Measurements from ENCODE around the gene GAA.

Gene GAA

DNA sequence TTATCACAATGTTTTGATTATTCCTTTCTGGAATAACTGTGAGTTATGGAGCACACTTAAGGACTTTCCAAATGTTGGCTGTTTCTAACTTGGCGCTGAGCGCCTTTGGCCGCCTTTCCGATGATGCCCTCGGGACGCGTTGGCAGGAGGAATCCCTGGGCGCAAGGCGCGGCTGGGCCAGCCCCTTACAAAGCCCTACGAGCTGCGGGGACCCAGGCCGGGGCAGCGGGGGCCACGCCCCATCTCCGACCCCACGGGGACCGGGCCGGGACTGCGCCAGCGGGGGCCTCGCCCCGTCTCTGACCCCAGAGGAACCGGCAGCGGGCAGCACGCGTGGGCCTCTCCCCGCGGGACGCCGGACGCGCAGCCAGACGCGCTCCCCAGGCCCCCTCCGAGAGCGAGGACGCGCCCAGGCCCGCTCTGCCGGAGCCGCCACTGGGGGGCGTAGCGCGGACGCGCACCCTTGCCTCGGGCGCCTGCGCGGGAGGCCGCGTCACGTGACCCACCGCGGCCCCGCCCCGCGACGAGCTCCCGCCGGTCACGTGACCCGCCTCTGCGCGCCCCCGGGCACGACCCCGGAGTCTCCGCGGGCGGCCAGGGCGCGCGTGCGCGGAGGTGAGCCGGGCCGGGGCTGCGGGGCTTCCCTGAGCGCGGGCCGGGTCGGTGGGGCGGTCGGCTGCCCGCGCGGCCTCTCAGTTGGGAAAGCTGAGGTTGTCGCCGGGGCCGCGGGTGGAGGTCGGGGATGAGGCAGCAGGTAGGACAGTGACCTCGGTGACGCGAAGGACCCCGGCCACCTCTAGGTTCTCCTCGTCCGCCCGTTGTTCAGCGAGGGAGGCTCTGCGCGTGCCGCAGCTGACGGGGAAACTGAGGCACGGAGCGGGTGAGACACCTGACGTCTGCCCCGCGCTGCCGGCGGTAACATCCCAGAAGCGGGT is at the start of gene GAA:
Gene GAA, plus strand, starts transcription at position 571 of the 935 bp plus-strand sequence. CDS start 3,006 bp downstream, outside the sequence.
- peak; percentile 40 for DNase-seq

DNA sequence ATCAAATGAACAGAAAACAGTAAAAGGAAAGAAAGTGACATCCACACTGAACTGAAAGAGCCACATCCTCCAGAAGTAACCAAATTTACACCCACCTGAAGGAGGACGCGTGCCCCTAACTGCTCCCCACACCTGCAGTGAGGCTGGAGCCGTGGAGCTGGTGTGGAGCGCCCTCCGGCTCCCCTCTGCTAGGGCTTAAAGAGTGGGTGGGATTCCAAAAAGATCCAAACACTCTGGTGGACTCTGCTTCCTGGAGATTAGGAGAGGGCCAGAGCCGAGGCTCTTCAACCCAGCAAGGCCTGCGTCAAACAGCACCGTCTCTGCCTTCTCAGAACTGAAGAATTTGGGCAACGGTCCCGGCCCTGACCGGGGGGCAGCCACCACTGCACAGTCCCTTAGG is 49.7 kb upstream of the GAA start:
- no peak for DNase-seq

DNA sequence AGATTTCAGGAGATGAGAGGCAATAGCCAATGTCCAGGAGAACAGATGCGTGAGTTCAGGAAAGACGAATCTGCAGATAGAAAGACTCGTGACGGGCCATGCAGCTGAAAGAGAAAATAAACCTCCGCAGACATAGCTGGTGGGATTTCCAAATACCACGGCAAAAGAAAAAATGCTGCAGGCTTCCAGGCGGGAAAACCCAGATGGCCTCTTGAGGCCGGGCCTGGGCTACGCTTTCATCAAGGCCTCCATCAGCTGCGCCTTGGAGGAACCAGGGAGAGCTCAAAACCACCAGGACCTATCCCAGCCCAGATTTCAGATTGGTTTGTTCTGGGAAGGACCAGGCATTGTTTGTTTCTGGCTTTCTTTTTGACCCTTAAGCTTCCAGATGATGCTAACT is 48.3 kb upstream of the GAA start:
- no peak for DNase-seq

DNA sequence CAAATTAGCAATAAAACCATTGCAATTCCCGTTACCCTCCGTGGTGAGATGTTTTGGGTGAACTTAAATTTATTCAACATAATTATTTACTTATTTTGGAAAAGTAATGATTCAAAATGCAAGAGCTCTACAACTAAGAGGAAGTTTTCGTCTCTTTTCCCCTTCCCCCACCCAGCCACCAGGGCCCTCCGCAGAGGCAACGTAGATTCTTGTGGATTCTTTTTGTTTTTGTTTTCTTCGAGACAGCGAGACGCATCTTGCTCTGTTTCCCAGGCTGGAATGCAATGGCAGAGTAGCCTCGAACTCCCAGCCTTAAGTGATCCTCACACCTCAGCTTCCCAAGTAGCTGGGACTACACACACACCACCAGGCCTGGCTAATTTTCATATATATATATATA is 45.8 kb upstream of the GAA start:
- DNase-seq, result no peak

DNA sequence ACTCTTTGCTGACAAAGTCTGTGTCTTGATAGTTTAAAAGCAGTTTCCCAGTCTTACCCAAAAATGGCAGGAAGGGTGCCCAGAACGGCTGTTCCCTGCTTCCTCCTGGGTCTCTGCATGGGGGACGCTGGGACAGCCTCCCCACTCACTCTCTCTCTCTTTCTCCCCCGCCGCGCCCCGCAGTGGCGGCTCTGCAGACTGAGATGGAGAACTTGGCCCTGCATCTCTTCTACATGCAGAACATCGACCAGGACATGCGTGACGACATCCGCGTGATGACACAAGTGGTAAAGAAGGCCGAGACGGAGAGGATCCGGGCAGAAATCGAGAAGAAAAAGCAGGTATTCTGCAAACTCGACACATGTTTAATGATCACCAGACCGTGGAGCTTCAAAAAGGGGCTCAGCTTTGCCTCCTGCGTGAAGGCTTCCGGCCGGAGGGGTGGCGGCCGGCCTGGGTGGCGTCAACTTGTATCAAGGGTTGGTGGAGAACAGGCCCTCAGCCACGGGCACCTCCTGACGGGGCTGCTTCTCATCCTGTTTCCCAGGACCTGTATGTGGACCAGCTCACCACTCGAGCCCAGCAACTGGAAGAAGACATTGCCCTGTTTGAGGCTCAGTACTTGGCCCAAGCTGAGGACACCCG is 42.9 kb upstream of the GAA start:
- DNase-seq, result no peak

DNA sequence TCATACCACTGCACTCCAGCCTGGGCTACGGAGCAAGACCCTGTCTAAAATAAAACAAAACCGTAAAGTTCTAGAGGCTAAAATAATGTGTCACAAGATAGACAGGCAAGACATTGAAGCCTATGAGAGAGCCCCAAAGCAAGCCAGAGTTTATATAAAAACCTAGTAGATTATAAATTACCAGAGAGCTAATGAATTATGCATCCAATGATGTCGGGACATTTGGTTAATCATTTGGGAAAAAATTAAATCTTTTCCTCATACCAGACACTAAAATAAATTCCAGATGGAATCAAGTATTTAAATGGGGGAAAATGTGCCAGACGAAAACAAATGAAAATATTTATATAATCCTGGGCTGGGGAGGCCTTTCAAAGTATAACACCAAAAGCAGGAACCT is 40.7 kb upstream of the GAA start:
- DNase-seq, result no peak

DNA sequence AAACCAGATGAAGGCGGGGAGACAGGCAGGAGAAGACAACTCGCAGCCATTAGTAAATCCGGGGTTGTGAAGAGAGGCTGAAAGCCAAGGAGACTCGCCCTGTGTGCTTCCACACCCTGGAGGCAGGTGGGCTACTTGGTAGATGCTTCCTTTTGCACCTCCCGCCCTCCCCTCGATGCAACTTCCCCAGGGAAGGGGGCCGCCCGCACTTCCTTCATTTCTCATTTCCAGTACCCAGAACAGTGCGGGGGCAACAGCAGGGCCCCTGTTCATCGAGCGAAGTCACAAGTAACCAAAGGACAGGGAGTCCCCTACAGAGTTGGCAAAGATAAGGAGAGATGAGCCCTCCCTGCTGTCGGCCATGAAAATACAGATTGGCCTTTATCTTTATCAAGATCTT is 40.0 kb upstream of the GAA start:
- no peak for DNase-seq

DNA sequence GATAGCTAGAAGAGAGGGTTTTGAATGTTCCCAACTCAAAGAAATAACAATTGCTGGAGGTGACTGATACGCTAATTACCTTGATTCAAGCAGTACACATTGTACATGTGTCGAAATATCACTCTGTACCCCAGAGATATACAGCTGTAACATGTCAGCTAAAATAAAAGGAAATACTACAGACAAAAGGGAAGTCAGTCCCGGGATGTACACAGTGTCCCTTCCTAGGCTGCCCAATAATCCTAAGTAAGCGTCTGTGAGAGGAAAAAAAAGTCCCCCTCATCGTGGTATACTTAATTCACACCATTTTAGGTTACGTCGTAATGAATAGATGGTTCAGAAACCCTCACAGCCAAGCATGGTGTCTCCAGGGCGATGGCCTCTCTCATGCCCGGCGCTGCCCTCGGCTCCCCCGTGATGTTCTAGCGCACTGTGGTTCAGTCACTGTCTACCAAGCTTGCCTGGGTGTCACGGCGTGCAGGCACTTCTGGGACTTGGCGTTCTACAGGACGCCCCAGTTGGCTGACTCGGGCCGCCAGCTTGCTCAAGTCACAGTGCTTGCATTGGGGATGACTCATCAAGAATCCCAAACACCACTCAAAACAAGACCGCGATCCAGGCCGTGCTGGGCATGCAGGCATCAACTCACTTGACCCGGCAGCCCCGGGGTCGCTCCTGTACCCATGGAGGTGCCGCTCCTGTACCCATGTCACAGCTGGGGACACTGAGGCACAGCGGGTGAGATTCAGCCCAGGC is 37.4 kb upstream of the GAA start:
- DNase-seq, result no peak

DNA sequence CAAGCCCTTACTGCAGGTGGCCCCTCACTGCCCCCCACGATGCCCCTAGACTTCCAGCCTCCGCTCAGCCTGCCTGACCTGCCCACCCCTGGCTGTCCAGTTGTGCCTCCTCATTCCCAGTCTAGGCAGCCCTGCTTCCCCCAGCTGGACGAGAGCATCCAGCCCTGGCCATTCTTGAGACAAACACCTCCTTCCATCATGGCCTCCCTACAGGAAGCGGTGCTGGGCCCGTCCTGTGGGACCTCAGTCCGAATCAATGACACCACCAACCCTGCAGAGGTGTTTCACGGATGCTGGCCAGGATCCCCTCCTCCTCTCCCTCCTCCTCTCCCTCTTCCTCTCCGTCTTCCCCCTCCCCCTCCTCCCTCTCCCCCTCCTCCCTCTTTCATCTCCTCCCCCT is 36.7 kb upstream of the GAA start:
- no peak for DNase-seq

DNA sequence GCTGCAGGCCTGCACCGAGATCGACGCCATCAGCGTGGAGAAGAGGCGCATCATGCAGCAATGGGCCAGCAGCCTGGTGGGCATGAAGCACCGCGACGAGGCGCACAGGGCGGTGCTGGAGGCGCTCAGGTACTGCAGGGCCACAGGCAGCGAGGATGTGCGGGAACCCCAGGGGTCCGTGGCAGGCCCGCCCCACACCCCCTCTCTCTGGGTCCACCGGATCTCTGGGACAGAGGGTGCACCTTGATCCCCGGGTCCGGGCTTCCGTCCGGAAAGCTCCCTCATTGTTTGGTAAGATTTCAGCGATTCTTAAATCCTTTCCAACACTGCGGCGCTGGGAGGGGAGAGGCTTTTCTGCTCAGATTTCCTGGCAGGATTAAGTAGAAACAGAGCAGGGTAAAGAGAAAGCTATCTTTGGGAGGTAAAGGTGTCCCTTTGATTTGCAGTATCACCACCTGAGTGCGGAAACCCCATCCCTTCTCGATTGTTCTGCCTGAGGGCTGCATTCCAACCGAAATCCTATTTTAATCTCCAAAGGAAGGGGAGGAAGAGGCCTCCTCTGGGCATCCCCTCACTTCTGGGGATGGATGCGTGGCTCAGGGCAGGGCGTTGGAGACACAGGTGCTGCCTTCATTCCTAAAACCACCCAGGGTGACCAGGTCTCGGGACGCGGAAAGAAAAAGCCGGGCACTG is 35.8 kb upstream of the GAA start:
- DNase-seq, result no peak

DNA sequence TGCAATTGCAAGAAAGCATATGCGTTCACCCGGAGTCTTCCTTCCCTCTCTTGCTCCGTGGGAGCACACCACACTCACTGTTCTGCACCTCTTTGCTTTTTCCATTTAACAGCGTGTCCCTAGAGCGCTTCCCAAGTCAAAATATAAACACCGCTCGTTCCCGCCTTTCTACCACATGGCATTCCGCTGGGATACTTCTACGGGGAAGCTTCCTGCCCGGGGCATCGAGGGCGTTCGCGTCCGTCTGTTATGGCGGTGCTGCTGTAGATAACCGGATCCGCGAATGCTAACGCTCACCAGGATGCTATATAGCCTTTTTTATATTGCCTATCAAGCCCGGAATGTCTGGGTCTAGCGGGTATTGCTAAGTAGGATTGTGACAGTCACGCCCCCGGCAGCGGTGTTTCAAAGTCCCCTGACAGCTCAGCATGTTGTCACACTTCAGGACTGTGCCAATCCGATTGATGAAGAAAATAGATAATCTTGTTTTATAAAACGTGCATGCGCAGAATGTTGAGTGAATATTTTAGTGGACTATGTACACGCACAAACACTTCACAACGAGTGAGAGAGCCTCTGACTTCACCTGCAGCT is 33.9 kb upstream of the GAA start:
- no peak for DNase-seq

DNA sequence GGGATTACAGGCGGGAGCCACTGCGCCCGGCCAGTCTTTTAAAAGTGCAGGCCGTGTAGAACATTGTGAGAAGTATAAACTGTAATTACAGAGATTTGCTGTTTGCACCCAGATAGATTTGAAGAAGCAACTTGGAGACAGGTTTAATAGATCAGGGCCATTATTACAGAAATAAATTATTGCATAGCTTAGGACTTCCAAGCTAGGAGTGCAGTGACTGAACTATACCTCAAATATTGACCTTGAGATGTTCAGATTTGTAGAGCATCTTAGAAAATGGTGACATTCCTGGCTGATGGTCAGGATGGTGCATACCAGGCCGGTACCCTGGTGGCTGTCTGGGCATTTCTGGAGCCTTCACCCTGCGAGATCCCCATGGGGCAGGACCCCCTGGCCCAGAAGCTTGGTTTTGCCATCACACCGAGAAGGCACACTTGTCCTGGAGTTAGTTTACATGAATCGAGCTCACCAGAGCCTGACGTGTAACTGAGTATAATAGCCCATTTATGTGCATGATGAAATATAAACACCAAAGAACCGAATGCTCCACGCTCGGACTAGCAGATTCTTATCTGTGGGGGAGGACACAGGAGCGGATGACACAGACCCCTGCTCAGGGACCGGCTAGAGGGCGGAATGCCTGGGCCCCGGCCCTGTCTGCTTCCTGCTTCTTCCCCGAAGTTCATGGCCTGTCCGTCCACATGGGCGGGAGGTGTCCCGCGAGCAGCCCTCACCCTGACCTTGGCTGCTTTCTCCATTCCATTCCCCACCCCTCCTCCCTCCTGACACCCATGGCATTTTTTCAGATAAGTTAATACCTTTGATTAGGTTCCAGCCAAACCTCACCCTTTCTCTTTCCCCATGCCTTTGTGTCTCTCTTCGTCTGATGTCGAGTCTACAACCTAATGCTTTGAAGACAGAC is 32.8 kb upstream of the GAA start:
- no peak for DNase-seq

DNA sequence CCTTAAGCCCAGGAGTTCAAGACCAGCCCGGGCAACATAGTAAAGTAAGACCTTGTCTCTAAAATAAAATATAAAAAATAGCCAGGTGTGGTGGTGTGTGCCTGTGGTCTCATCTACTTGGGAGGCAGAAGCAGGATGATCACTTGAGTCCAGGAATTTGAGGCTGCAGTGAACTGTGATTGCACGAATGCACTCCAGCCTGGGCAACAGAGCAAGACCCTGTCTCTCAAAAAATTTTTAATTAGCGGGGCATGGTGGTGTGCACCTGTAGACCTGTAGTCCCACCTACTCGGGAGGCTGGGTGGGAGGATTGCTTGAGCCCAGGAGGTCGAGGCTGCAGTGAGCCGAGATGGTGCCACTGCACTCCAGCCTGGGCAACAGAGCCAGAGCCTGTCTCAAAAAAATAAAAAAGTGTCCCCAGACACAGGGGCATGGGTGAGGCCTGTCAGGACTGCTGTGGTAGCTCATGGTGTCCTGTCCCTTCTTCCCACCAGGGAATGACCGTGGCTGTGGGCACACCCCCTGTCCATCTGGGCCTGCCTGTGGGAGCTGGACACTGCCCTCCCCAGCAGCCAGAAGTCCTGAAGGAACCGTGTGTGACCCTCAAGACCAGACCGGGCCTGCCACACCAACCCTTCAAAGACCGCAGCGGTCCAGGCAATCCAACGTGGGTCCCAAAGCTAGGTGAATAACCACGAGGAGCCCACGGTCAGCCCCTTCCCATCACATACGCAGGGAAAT is 30.8 kb upstream of the GAA start:
- DNase-seq, result no peak

DNA sequence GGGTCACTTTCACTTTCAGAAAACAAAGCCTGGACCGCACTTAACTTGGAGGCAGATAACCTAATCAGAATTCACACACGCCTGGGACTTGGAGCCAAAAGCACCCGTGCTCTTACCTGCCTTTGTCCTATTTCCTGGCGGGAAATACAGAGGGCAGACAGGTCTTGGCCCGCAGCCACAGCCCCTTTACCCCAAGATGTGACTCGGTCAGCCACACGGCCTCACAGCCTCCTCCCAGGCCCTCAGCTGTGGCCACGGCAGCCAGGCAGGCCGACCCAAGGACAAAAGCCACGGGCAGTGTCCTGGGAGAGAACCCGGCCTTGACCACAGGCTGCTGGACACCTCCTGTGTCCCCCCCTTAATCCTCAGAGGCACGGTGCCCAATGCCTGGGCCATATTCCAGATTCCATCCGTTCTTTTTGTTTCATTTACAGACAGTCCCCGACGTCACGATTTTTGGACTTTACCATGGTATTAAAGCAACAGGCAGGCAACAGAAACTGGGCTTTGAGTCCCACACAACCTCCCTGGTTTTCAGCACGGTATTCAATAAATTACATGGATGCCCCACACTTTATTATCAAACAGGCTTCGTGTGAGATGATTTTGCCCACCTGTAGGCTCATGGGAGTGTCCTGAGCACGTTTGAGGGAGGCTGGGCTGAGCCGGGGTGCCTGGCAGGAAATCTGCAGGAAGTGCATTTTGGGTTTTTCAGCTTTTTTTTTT is 30.1 kb upstream of the GAA start:
- DNase-seq, result no peak

DNA sequence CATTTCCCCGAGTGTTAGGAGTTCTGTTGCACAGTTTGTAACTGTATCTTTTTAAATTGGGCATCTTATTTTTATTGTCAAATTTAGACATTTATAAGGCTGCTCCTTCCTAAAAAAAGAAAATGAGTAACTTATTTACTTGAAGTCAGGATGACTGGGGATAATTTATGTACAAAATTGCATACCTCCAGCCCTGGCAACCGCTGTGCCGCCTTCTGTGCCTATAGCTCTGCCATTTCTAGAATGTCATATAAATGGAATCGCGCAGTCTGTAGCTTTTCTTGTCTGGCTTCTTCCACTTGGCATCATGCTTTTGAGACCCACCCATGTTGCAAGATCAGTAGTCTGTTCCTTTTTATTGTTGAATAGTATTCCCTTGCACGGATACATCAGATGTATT is 29.0 kb upstream of the GAA start:
- no peak for DNase-seq

DNA sequence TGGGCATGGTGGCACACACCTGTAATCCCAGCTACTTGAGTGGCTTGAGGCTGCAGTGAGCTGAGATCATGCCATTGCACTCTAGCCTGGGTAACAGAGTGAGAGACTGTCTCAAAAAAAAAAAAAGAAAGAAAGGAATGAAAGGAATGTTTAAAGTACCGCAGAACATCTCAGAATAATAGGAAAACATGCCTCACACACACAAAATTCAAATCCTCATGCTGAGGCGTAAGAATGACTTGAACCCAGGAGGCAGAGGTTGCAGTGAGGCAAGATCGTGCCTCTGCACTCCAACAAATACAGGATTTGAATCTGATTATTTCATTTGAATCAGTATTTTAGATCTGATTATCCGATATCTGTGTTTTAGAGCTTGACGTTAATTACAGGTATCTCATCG is 21.3 kb upstream of the GAA start:
- no peak for DNase-seq

DNA sequence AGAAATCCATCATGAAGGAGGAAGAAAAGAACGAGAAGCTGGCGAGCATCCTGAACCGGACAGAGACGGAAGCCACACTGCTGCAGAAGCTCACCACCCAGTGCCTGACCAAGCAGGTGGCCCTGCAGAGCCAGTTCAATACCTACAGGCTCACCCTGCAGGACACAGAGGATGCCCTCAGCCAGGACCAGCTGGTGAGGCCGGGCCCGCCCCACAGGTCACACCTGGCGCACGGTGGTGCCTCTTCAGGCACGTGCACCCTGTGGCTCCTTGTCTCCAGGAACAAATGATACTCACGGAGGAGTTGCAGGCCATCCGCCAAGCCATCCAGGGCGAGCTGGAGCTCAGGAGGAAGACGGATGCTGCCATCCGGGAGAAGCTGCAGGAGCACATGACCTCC is 19.8 kb upstream of the GAA start:
- DNase-seq, result no peak

DNA sequence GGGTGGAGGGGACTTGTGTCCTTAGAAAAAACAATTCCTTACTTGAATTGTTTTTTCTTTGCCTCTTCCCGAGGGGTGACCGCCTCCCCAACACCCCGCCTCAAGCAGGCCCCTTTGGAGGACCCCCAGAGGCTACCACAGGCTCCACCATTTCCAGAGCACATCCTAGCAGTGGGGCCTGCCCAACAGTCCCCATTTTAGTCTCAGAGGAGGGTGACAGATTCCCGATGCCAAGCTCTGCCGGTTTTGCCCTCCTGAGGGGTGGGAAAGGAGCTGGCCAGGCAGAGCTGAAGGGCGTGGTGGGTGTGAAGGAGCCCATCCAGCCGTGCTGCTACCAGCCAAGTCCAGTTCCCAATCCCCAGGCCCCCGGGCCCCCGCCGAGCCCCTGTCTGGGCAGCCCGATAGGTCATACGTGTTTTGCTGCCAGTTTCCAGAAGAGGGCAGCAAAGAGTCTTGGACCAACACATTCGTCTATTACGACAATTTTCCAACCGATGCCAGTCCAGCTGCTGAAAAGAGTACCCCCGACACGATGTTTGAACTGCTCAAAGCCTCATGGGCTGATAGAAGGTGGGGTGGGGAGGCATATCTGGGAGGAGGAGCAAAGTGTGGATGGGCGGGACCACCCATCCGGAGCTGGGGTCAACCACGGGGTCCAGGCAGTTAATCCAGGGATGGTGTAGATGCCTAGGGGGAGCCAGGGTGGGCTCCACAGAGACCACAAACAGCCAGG is 18.8 kb upstream of the GAA start:
- peak; percentile 88 for DNase-seq

DNA sequence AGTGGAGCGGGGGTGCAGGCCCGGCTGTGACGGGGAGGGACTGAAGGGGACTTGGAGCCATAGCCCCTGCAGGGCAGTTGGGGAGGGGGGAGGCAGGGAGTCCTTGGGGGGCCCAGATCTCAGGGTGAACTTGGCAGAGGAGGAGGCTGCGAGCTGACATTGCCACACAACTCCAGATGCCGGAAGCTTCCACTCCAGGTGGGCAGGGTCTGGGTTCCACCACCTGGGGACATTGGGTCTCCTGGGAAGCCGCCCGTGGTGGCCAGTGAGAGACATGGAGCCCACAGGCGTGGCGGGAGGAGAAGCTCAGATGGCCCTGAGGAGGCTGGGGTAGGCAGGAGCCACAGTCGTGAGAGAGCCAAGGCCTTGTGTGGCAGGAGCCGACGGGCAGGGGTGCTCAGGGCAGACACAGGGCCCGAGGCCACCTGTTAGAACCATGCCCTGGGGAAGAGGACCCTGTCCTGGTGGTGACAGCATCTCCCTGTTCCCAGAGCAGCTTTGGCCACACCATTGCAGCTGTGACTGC is 18.2 kb upstream of the GAA start:
- no peak for DNase-seq
